Mesothelial cell of epicardium (in vitro differentiated cells): ENCODE data around the gene TGFA. TPM values are rescaled to one million over a fixed set of nuclear protein-coding genes. Genes with fewer than 3 reads are reported as not detected.

Source experiments
- DNase-seq, 2 experiments: peaks; one replicate each; pipeline ENCODE4 v3.0.0; 2021; ENCODE audit warnings: low spot score in 2 of 2; ENCODE audit not compliant: unreplicated experiment in 2 of 2
- H3K27ac Mint-ChIP-seq: 2 replicates; pipeline ENCODE4 v1.8.0; 2021; ENCODE audit warnings: mixed read lengths
- H3K27me3 Mint-ChIP-seq: 2 replicates; pipeline ENCODE4 v1.8.0; 2021; ENCODE audit warnings: low read depth, mixed read lengths
- H3K36me3 Mint-ChIP-seq: 2 replicates; pipeline ENCODE4 v1.8.0; 2021; ENCODE audit warnings: mixed read lengths
- H3K4me1 Mint-ChIP-seq: 2 replicates; pipeline ENCODE4 v1.8.0; 2021; ENCODE audit warnings: mixed read lengths
- H3K4me3 Mint-ChIP-seq: 2 replicates; pipeline ENCODE4 v1.8.0; 2021; ENCODE audit warnings: mild to moderate bottlenecking, moderate library complexity, mixed read lengths
- H3K9me3 Mint-ChIP-seq: 2 replicates; pipeline ENCODE4 v1.8.0; 2021; ENCODE audit warnings: mixed read lengths
- CTCF ChIP-seq: fragments of 200-600 bp; sonication (generic); IDR thresholded peaks from one replicate; pipeline ENCODE4 v1.5.0; 2021; ENCODE audit warnings: antibody characterized with exemption; ENCODE audit not compliant: unreplicated experiment
- total RNA-seq: library from RNA; stranded (reverse); gene quantifications from 3 replicates; pipeline ENCODE4 v1.2.1, GENCODE V29; 2021

TGFA gene
- total RNA-seq, 1 donor from 2014 or later = 0.96 TPM

- no peak for TF ChIP-seq CTCF
- no peak overlapping the region for H3K27ac Mint-ChIP-seq
- no peak overlapping the region for H3K4me3 Mint-ChIP-seq
- H3K36me3 Mint-ChIP-seq = no peaks in the 10 kb centered on the region
- peaks cover 22% of the 10 kb centered on the region for H3K4me1 Mint-ChIP-seq
- peaks cover 48% of the 10 kb centered on the region for H3K27me3 Mint-ChIP-seq
- no peak for DNase-seq
- no peaks in the 10 kb centered on the region for H3K9me3 Mint-ChIP-seq
Observed at GRCh38 chr2:70474256-70474848, 79.3 kb downstream of the TGFA start.

GRCh38 chr2:70473101-70473722 is 80.4 kb downstream of the TGFA start:
- H3K4me3 Mint-ChIP-seq = no peak overlapping the region
- H3K27me3 Mint-ChIP-seq = peaks cover 46% of the 10 kb centered on the region
- no peaks in the 10 kb centered on the region for H3K9me3 Mint-ChIP-seq
- DNase-seq = no peak
- TF ChIP-seq CTCF = no peak
- no peaks in the 10 kb centered on the region for H3K36me3 Mint-ChIP-seq
- H3K27ac Mint-ChIP-seq = no peak overlapping the region
- peaks cover 22% of the 10 kb centered on the region for H3K4me1 Mint-ChIP-seq

GRCh38 chr2:70472221-70472890 is 81.3 kb downstream of the TGFA start:
- Mint-ChIP-seq H3K27ac (no peak overlapping the region), H3K27me3 (peaks cover 42% of the 10 kb centered on the region), H3K36me3 (no peaks in the 10 kb centered on the region), H3K4me1 (peaks cover 22% of the 10 kb centered on the region), H3K9me3 (no peaks in the 10 kb centered on the region), H3K4me3 (no peak overlapping the region)
- no peak for DNase-seq
- no peak for TF ChIP-seq CTCF

GRCh38 chr2:70471129-70471528 is 82.5 kb downstream of the TGFA start:
- no peak for TF ChIP-seq CTCF
- H3K27me3 Mint-ChIP-seq = peaks cover 33% of the 10 kb centered on the region
- peaks cover 22% of the 10 kb centered on the region for H3K4me1 Mint-ChIP-seq
- DNase-seq = no peak
- H3K9me3 Mint-ChIP-seq = no peaks in the 10 kb centered on the region
- H3K4me3 Mint-ChIP-seq = no peak overlapping the region
- H3K27ac Mint-ChIP-seq = no peak overlapping the region
- no peaks in the 10 kb centered on the region for H3K36me3 Mint-ChIP-seq

GRCh38 chr2:70469961-70470360 is 83.7 kb downstream of the TGFA start:
- no peaks in the 10 kb centered on the region for H3K36me3 Mint-ChIP-seq
- H3K27ac Mint-ChIP-seq = no peak overlapping the region
- peaks cover 22% of the 10 kb centered on the region for H3K4me1 Mint-ChIP-seq
- H3K27me3 Mint-ChIP-seq = peaks cover 31% of the 10 kb centered on the region
- no peak for DNase-seq
- H3K9me3 Mint-ChIP-seq = no peaks in the 10 kb centered on the region
- TF ChIP-seq CTCF = no peak
- H3K4me3 Mint-ChIP-seq = no peak overlapping the region
